Transverse colon (tissue), 4 donors: Measurements from ENCODE around the gene TRIM46. TPM values are rescaled to one million over a fixed set of nuclear protein-coding genes. Genes with fewer than 3 reads are reported as not detected.

ENCODE experiments used
- DNase-seq: peaks from one replicate; pipeline ENCODE4 v3.0.0-alpha.2; 2019
- H3K27ac ChIP-seq, 4 donors: fragments of 200-600 bp; sonication (generic); 2 replicates each; pipeline ENCODE4 v1.5.1; 2016 to 2018; ENCODE audit warnings: inconsistent platforms in 4 of 4
- H3K27me3 ChIP-seq: fragments of 200-600 bp; sonication (generic); 2 replicates; pipeline ENCODE4 v1.5.1; 2017; ENCODE audit warnings: inconsistent platforms
- H3K36me3 ChIP-seq, 4 donors: fragments of 200-600 bp; sonication (generic); 2 replicates each; pipeline ENCODE4 v1.5.1; 2017 to 2019; ENCODE audit warnings: inconsistent platforms in 4 of 4
- H3K4me1 ChIP-seq, 4 donors: fragments of 200-600 bp; sonication (generic); 2 replicates each; pipeline ENCODE4 v1.5.1; 2017 to 2020; ENCODE audit warnings: inconsistent platforms in 4 of 4
- H3K4me3 ChIP-seq, 4 donors: fragments of 200-600 bp; sonication (generic); 1 replicate in 1 of 4; 2 replicates in 3 of 4; pipeline versions ENCODE4 v1.5.1 to v1.6.1; 2017 to 2019; ENCODE audit warnings: inconsistent platforms in 4 of 4
- H3K9me3 ChIP-seq, 2 donors: fragments of 200-600 bp; sonication (generic); 2 replicates each; pipeline ENCODE4 v1.5.1; 2017 to 2019; ENCODE audit warnings: inconsistent platforms in 2 of 2
- EP300 ChIP-seq: sonication (generic); formaldehyde crosslinking; IDR thresholded peaks from one replicate; pipeline ENCODE4 v1.6.1; 2017; ENCODE audit warnings: antibody characterized with exemption, low read depth
- POLR2A ChIP-seq: fragments of 450-650 bp; IDR thresholded peaks from one replicate; pipeline ENCODE4 v1.6.1; 2016; ENCODE audit warnings: antibody characterized with exemption, mild to moderate bottlenecking, moderate library complexity
- POLR2AphosphoS5 ChIP-seq, 3 donors: sonication (generic); formaldehyde crosslinking; IDR thresholded peaks; one replicate each; pipeline ENCODE4 v1.6.1; 2016; ENCODE audit warnings: antibody characterized with exemption in 3 of 3
- WGBS, 2 donors: methylation state at CpG; one replicate each; pipeline ENCODE4 v1.1.5; 2018; ENCODE audit warnings: low coverage in 1 of 2; 5-methylcytosine and 5-hydroxymethylcytosine counted together
- in situ Hi-C, 4 donors: fragments of 200-750 bp; cut with MboI; loops; one replicate each; pipeline versions ENCODE4 v1.15.0 to v1.15.1; 2017; ENCODE audit warnings: low sequenced_read_pairs in 3 of 4, low pct_ligation_motif_present in 1 of 4, low pct_unique_long_range_greater_than_20kb in 1 of 4
- intact Hi-C: fragments of 100-400 bp; cut with DNase I; formaldehyde crosslinking; loops from one replicate; pipeline ENCODE4 v1.15.1; 2023; ENCODE audit warnings: low total_unique reads
- total RNA-seq, 4 donors: library from RNA; depleted of rRNA; stranded (reverse); fragments of >200 nt; gene quantifications; one replicate each; pipeline ENCODE4 v1.1.0, GENCODE V29; 2016
- TF ChIP-seq, protein P1 (sequence below), 5 experiments: fragments of 200-600 bp in 3 of 5; fragments of 450-650 bp in 2 of 5; sonication (generic) in 3 of 5; IDR thresholded peaks; 1 replicate in 2 of 5; 2 replicates in 3 of 5; pipeline ENCODE4 v1.5.1; 2016 to 2017; ENCODE audit warnings: antibody characterized with exemption in 5 of 5, inconsistent platforms in 3 of 5, mild to moderate bottlenecking in 2 of 5, moderate library complexity in 1 of 5

Gene TRIM46
- total RNA-seq, 4 donors from 2014 or later: 0.41 to 0.48 TPM; not detected in 2

DNA sequence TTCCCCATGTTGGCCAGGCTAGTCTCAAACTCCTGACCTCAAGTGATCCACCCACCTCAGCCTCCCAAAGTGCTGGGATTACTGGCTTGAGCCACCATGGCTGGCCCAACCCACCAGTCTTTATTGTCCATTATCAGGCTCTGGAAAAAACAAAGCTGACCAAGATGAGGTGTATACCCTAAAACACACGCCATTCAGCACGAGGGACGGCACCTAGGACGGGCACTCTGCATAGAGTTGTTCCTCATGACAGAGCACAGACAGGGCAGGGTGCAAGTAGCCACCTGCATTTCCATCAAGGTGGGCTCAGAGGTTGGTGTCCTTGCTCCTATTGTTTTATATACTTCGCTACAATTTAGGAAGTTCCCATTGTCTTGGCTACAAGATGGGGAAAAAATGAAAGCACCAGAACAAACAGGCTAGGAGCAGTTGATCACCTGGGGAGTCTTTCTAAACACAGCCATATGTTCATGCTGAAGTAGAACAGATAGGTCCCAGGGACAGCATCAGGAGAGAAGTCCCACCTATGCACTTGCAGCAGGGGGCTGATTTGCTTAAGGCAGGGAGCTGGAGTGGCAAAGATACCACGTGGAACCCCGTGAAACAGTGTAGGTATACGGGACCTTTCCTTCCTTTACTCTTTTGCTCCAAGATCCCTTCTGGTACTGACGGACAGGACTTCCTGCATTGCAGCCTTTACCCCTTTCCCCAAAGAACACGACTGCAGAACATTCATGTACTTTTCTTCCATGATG is 5.0 kb upstream of the TRIM46 start:
- TF ChIP-seq POLR2A: no peak
- TF ChIP-seq, protein P1, sequence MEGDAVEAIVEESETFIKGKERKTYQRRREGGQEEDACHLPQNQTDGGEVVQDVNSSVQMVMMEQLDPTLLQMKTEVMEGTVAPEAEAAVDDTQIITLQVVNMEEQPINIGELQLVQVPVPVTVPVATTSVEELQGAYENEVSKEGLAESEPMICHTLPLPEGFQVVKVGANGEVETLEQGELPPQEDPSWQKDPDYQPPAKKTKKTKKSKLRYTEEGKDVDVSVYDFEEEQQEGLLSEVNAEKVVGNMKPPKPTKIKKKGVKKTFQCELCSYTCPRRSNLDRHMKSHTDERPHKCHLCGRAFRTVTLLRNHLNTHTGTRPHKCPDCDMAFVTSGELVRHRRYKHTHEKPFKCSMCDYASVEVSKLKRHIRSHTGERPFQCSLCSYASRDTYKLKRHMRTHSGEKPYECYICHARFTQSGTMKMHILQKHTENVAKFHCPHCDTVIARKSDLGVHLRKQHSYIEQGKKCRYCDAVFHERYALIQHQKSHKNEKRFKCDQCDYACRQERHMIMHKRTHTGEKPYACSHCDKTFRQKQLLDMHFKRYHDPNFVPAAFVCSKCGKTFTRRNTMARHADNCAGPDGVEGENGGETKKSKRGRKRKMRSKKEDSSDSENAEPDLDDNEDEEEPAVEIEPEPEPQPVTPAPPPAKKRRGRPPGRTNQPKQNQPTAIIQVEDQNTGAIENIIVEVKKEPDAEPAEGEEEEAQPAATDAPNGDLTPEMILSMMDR (IDR thresholded peaks at IDR 0.05): no peak
- no peak for TF ChIP-seq EP300
- TF ChIP-seq POLR2AphosphoS5 (IDR thresholded peaks at IDR 0.05): no peak
- in situ Hi-C loops (loop anchor here (5.0 to 25.0 kb wide), 3 partner anchors 74 to 256 kb away; no protein-coding TSS in a partner anchor), intact Hi-C loops (no loop called here)
- Histone ChIP-seq H3K4me1 (peaks cover 15 to 30% (median 24%) of the 10 kb centered on the region in 4 donors), H3K27ac (no peak overlapping the region), H3K9me3 (no peaks in the 10 kb centered on the region), H3K36me3 (no peaks in the 10 kb centered on the region), H3K4me3 (no peak overlapping the region), H3K27me3 (no peaks in the 10 kb centered on the region)
- WGBS, 2 donors: 73 to 74% methylated on average over 3 to 10 of the region's 10 CpGs
- no peak for DNase-seq

DNA sequence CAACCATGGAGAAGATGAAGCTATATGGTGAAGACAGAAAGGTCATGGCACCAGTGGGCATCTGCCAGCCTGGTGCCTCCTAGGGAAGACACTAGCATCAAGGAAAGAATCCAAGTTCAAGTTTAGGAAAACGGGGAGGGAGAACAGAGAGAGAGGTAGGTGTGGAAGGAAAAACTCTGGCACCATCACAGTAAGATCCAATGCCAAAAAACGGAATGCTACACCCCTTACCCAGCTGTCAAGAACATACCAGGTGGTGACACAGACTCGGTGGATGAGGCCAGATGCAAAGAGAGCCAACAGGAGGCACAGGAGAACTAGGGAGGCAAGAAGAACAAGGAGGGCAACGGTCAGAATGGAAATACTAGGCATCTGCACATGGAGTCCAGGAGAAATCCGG is 4.1 kb upstream of the TRIM46 start:
- intact Hi-C loops: no loop called here
- H3K27ac ChIP-seq: no peak overlapping the region
- in situ Hi-C loops: loop anchor here (5.0 to 25.0 kb wide), 3 partner anchors 75 to 257 kb away; no protein-coding TSS in a partner anchor
- H3K4me3 ChIP-seq: no peak overlapping the region
- WGBS, 2 donors: 71 to 80% methylated on average over 4 to 5 of the region's 5 CpGs
- peaks cover 18 to 35% (median 30%) of the 10 kb centered on the region in 4 donors for H3K4me1 ChIP-seq
- TF ChIP-seq EP300: no peak
- no peak for TF ChIP-seq POLR2A
- TF ChIP-seq, protein P1 (IDR thresholded peaks at IDR 0.05): no peak
- TF ChIP-seq POLR2AphosphoS5 (IDR thresholded peaks at IDR 0.05): no peak
- H3K27me3 ChIP-seq: peaks cover 6% of the 10 kb centered on the region
- H3K36me3 ChIP-seq: no peaks in the 10 kb centered on the region
- no peak for DNase-seq
- no peaks in the 10 kb centered on the region for H3K9me3 ChIP-seq

DNA sequence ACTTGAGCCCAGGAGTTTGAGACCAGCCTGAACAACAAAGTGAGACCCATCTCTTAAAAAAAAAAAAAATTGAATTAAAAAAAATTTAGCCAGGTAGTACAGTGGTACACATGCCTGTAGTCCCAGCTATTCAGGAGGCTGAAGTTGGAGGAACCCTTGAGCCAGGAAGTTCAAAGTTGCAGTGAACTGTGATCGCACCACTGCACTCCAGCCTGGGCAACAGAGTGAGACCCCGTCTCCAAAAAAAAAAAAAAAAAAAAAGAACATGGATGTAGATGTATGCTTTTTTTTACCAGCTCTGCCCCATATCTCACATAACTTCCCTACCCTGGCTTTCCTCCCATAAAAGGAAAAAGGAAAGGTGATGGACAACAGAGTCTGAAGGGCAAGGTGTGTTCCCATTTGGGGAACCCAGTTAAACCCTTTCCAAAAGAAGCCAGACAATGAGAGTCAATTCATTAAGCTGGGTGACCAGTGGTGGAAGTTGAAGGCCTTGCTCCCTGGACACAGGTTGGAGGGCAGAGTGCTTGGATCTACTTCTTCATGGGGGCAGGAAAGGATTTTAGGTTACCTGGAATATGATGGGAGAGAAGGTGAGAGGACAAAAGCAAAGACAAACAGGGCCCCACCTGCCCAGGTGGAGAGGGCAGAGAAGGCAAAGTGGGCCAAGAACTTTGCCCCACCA is 3.4 kb upstream of the TRIM46 start:
- Histone ChIP-seq H3K27me3 (peaks cover 6% of the 10 kb centered on the region), H3K4me1 (peaks cover 18 to 35% (median 31%) of the 10 kb centered on the region in 4 donors), H3K4me3 (no peak overlapping the region), H3K27ac (no peak overlapping the region), H3K9me3 (no peaks in the 10 kb centered on the region), H3K36me3 (no peaks in the 10 kb centered on the region)
- in situ Hi-C loops (loop anchor here in 1 of 4 donors (25.0 kb wide), 1 partner anchor 258 kb away; no protein-coding TSS in a partner anchor), intact Hi-C loops (no loop called here)
- TF ChIP-seq EP300 (no peak), POLR2AphosphoS5 (IDR thresholded peaks at IDR 0.05) (no peak), POLR2A (no peak)
- TF ChIP-seq, protein P1 (IDR thresholded peaks at IDR 0.05): no peak
- DNase-seq: no peak
- WGBS, 2 donors: 81% methylated on average over 2 of the region's 2 CpGs; no CpG with 5 or more reads in 1 of the 2 donors

DNA sequence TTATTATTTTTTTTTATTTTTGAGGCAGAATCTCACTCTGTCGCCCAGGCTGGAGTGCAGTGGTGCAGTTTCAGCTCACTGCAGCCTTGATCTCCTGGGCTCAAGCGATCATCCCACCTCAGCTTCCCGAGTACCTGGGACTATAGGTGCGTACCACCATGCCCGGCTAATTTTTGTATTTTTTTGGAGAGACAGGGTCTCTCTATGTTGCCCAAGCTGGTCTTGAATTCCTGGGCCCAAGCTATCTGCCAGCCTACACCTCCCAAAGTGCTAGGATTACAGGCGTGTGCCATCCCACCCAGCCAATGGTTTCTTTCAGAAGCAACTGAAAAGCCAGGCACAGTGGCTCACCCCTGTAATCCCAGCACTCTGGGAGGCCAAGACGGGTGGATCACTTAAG is 2.8 kb upstream of the TRIM46 start:
- Histone ChIP-seq H3K36me3 (no peaks in the 10 kb centered on the region), H3K4me1 (peaks cover 18 to 35% (median 31%) of the 10 kb centered on the region in 4 donors), H3K4me3 (no peak overlapping the region), H3K9me3 (no peaks in the 10 kb centered on the region), H3K27ac (no peak overlapping the region), H3K27me3 (peaks cover 6% of the 10 kb centered on the region)
- in situ Hi-C loops: loop anchor here in 1 of 4 donors (25.0 kb wide), 1 partner anchor 259 kb away; no protein-coding TSS in a partner anchor
- intact Hi-C loops: no loop called here
- 91 to 100% methylated on average over 2 to 7 of the region's 7 CpGs for WGBS, 2 donors
- no peak for TF ChIP-seq POLR2AphosphoS5 (IDR thresholded peaks at IDR 0.05)
- TF ChIP-seq, protein P1 (IDR thresholded peaks at IDR 0.05): no peak
- no peak for TF ChIP-seq EP300
- TF ChIP-seq POLR2A: no peak
- DNase-seq: no peak
